ENCODE data around the gene CTAGE9. TPM values are rescaled to one million over a fixed set of nuclear protein-coding genes. Genes with fewer than 3 reads are reported as not detected.

Gene CTAGE9
- total RNA-seq, 2 experiments from 2014 or later: not detected

- peaks cover 6% of the 10 kb centered on the region for H3K27me3 Mint-ChIP-seq (ENCODE audit: low read depth)
- H3K9me3 Mint-ChIP-seq (ENCODE audit: insufficient read depth): no peaks in the 10 kb centered on the region
- no peak overlapping the region for H3K27ac Mint-ChIP-seq
- CTCF ChIA-PET: interaction anchor here (1.0 kb wide), 1 partner anchor 10 kb away, joined by 3 read pairs; no protein-coding TSS in a partner anchor
- no peak for DNase-seq
- no peaks in the 10 kb centered on the region for H3K36me3 Mint-ChIP-seq (ENCODE audit: low read depth)
- no peak for ATAC-seq
- H3K4me1 Mint-ChIP-seq (ENCODE audit: low read depth): no peaks in the 10 kb centered on the region
- no peak overlapping the region for H3K4me3 Mint-ChIP-seq
- POLR2A ChIA-PET: no interaction called here
Observed at GRCh38 chr6:131741688-131742393, 31.0 kb upstream of the CTAGE9 start.

DNA sequence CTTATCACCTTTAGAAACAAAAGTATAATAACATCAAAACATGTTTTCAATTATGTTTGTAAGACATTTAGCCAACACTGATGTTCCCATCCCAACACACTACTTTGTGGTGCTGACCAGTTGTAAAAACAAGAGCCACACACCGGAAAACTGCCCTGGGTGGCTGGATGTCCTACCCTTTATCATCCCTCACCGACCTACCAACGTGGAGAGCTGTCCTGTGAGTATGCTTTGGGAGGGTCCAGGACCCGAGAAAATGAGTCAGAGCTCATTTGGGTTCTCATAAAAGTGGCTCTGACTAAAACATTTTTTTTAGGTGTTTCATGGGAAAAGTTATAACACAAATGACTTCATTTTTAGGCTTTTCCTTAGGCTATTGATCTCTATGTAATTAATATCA, 29.3 kb upstream of the CTAGE9 start:
- Mint-ChIP-seq H3K36me3 (ENCODE audit: low read depth) (no peaks in the 10 kb centered on the region), H3K4me1 (ENCODE audit: low read depth) (no peaks in the 10 kb centered on the region), H3K27me3 (ENCODE audit: low read depth) (peaks cover 6% of the 10 kb centered on the region), H3K9me3 (ENCODE audit: insufficient read depth) (no peaks in the 10 kb centered on the region), H3K27ac (no peak overlapping the region), H3K4me3 (no peak overlapping the region)
- ATAC-seq (no peak), DNase-seq (no peak)
- CTCF ChIA-PET: no interaction called here
- POLR2A ChIA-PET: no interaction called here

GRCh38 chr6:131739136-131739535, 28.3 kb upstream of the CTAGE9 start:
- Mint-ChIP-seq H3K27ac (no peak overlapping the region), H3K27me3 (ENCODE audit: low read depth) (peaks cover 5% of the 10 kb centered on the region), H3K9me3 (ENCODE audit: insufficient read depth) (no peaks in the 10 kb centered on the region), H3K4me1 (ENCODE audit: low read depth) (no peaks in the 10 kb centered on the region), H3K4me3 (no peak overlapping the region), H3K36me3 (ENCODE audit: low read depth) (no peaks in the 10 kb centered on the region)
- ChIA-PET POLR2A (no interaction called here), CTCF (no interaction called here)
- ATAC-seq (no peak), DNase-seq (no peak)

DNA sequence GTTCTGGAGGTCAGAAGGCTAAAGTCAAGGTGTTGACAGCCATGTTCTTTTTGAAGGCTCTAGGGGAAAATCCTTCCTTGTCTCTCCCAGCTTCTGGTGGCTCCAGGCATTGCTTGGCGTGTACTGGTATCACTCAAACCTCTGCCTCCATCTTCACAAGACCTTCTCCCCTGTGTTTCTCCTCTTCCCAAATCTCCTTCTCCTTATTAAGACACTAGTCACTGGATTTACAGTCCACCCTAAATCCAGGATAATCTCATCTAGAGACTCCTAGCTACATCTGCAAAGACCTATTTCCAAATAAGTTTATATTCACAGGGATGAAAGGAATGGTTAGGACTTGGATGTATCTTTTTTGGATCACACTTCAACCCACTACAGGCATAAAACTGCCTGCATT, 26.0 kb upstream of the CTAGE9 start:
- ChIA-PET CTCF (no interaction called here), POLR2A (no interaction called here)
- ATAC-seq: no peak
- no peaks in the 10 kb centered on the region for H3K9me3 Mint-ChIP-seq (ENCODE audit: insufficient read depth)
- DNase-seq: no peak
- H3K27me3 Mint-ChIP-seq (ENCODE audit: low read depth): peaks cover 2% of the 10 kb centered on the region
- no peak overlapping the region for H3K27ac Mint-ChIP-seq
- no peaks in the 10 kb centered on the region for H3K4me1 Mint-ChIP-seq (ENCODE audit: low read depth)
- H3K36me3 Mint-ChIP-seq (ENCODE audit: low read depth): no peaks in the 10 kb centered on the region
- H3K4me3 Mint-ChIP-seq: no peak overlapping the region

GRCh38 chr6:131736003-131736596, 25.3 kb upstream of the CTAGE9 start:
- ATAC-seq (no peak), DNase-seq (no peak)
- ChIA-PET POLR2A (no interaction called here), CTCF (no interaction called here)
- H3K9me3 Mint-ChIP-seq (ENCODE audit: insufficient read depth): no peaks in the 10 kb centered on the region
- H3K4me1 Mint-ChIP-seq (ENCODE audit: low read depth): no peaks in the 10 kb centered on the region
- peaks cover 2% of the 10 kb centered on the region for H3K27me3 Mint-ChIP-seq (ENCODE audit: low read depth)
- no peaks in the 10 kb centered on the region for H3K36me3 Mint-ChIP-seq (ENCODE audit: low read depth)
- H3K4me3 Mint-ChIP-seq: no peak overlapping the region
- no peak overlapping the region for H3K27ac Mint-ChIP-seq

DNA sequence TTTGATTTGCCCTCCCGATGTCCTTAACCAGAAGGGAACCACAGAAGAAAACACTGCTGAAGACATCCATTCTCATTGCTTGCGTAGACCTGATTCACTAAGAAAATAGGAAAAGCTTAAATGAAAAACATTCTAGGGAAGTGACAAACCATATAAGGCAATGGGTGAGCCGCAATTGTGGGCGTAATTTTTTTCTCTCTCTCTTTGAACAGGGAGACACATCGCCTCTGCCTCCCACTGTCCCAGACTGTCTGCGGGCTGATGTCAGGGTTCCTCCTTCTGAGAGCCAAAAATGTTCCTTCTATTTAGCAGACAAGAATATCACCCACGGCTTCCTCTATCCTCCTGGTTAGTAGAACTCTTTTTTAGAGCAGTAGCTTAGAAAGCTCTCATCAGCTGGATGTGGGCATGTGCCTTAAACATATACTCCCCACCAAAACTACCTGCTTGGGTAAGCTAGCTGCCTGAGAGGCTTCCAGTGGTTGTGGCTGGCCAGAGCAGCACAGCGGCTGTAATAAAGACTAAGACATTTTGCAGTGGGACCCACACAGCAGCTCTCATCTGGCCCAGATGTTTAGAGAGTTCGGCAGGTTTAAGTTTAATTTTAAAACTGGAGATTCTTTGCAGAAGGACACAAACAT, 22.7 kb upstream of the CTAGE9 start:
- ChIA-PET POLR2A (no interaction called here), CTCF (no interaction called here)
- no peak overlapping the region for H3K4me3 Mint-ChIP-seq
- ATAC-seq (no peak), DNase-seq (no peak)
- H3K27ac Mint-ChIP-seq: no peak overlapping the region
- peaks cover 4% of the 10 kb centered on the region for H3K27me3 Mint-ChIP-seq (ENCODE audit: low read depth)
- no peaks in the 10 kb centered on the region for H3K36me3 Mint-ChIP-seq (ENCODE audit: low read depth)
- H3K9me3 Mint-ChIP-seq (ENCODE audit: insufficient read depth): no peaks in the 10 kb centered on the region
- no peaks in the 10 kb centered on the region for H3K4me1 Mint-ChIP-seq (ENCODE audit: low read depth)

- no peak overlapping the region for H3K27ac Mint-ChIP-seq
- DNase-seq (no peak), ATAC-seq (no peak)
- CTCF ChIA-PET: interaction anchor here (0.7 to 1.2 kb wide), 3 partner anchors 11 to 80 kb away, joined by 3 read pairs; no protein-coding TSS in a partner anchor
- H3K4me3 Mint-ChIP-seq: no peak overlapping the region
- H3K9me3 Mint-ChIP-seq (ENCODE audit: insufficient read depth): no peaks in the 10 kb centered on the region
- peaks cover 6% of the 10 kb centered on the region for H3K27me3 Mint-ChIP-seq (ENCODE audit: low read depth)
- H3K36me3 Mint-ChIP-seq (ENCODE audit: low read depth): no peaks in the 10 kb centered on the region
- H3K4me1 Mint-ChIP-seq (ENCODE audit: low read depth): no peaks in the 10 kb centered on the region
- POLR2A ChIA-PET: no interaction called here
Observed at GRCh38 chr6:131731224-131731623, 20.4 kb upstream of the CTAGE9 start.

GRCh38 chr6:131730264-131730663, 19.4 kb upstream of the CTAGE9 start:
- ChIA-PET POLR2A (no interaction called here), CTCF (interaction anchor here (1.2 kb wide), 1 partner anchor 35 kb away, joined by 3 read pairs; no protein-coding TSS in a partner anchor)
- Mint-ChIP-seq H3K27ac (no peak overlapping the region), H3K36me3 (ENCODE audit: low read depth) (no peaks in the 10 kb centered on the region), H3K9me3 (ENCODE audit: insufficient read depth) (no peaks in the 10 kb centered on the region), H3K4me3 (no peak overlapping the region), H3K4me1 (ENCODE audit: low read depth) (no peaks in the 10 kb centered on the region), H3K27me3 (ENCODE audit: low read depth) (peaks cover 6% of the 10 kb centered on the region)
- no peak for ATAC-seq
- DNase-seq: no peak

GRCh38 chr6:131729550-131729949, 18.7 kb upstream of the CTAGE9 start:
- Mint-ChIP-seq H3K4me1 (ENCODE audit: low read depth) (no peaks in the 10 kb centered on the region), H3K27ac (no peak overlapping the region), H3K9me3 (ENCODE audit: insufficient read depth) (no peaks in the 10 kb centered on the region), H3K27me3 (ENCODE audit: low read depth) (peaks cover 6% of the 10 kb centered on the region), H3K4me3 (no peak overlapping the region), H3K36me3 (ENCODE audit: low read depth) (no peaks in the 10 kb centered on the region)
- POLR2A ChIA-PET: interaction anchor here (0.7 kb wide), 1 partner anchor 48 kb away, joined by 3 read pairs; no protein-coding TSS in a partner anchor
- CTCF ChIA-PET: no interaction called here
- DNase-seq (no peak), ATAC-seq (no peak)

- Mint-ChIP-seq H3K27ac (no peak overlapping the region), H3K4me3 (no peak overlapping the region), H3K9me3 (ENCODE audit: insufficient read depth) (no peaks in the 10 kb centered on the region), H3K4me1 (ENCODE audit: low read depth) (peaks cover 4% of the 10 kb centered on the region), H3K27me3 (ENCODE audit: low read depth) (peaks cover 6% of the 10 kb centered on the region), H3K36me3 (ENCODE audit: low read depth) (no peaks in the 10 kb centered on the region)
- no peak for ATAC-seq
- no peak for DNase-seq
- CTCF ChIA-PET: interaction anchor here (0.8 kb wide), 1 partner anchor 33 kb away, joined by 3 read pairs; no protein-coding TSS in a partner anchor
- POLR2A ChIA-PET: no interaction called here
Observed at GRCh38 chr6:131728296-131728939, 17.6 kb upstream of the CTAGE9 start.

DNA sequence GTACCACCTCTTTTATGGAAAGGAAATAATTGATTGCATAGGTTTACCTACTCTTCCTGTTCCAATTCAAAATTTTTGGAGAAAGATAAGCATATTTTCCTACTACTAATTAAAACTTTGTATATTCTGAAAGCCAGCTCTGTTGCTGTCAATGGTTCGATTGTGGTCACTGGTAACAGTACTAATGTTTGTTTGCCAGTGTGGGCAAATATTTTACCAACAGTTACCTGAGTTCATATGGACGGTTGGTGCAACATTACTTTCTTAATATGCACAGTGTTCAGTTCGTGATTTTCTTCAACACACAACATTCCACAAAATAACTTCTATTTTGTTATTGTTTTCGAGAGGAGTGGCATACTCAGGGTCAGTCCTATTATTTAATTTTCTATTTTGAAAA, 17.1 kb upstream of the CTAGE9 start:
- no peak for DNase-seq
- H3K4me3 Mint-ChIP-seq: no peak overlapping the region
- CTCF ChIA-PET: interaction anchor here (0.8 kb wide), 1 partner anchor 32 kb away, joined by 3 read pairs; no protein-coding TSS in a partner anchor
- no peak overlapping the region for H3K27ac Mint-ChIP-seq
- POLR2A ChIA-PET: no interaction called here
- H3K36me3 Mint-ChIP-seq (ENCODE audit: low read depth): no peaks in the 10 kb centered on the region
- peaks cover 4% of the 10 kb centered on the region for H3K4me1 Mint-ChIP-seq (ENCODE audit: low read depth)
- peaks cover 6% of the 10 kb centered on the region for H3K27me3 Mint-ChIP-seq (ENCODE audit: low read depth)
- no peaks in the 10 kb centered on the region for H3K9me3 Mint-ChIP-seq (ENCODE audit: insufficient read depth)
- no peak for ATAC-seq

- ATAC-seq: no peak
- Mint-ChIP-seq H3K36me3 (ENCODE audit: low read depth) (no peaks in the 10 kb centered on the region), H3K27me3 (ENCODE audit: low read depth) (peaks cover 6% of the 10 kb centered on the region), H3K4me1 (ENCODE audit: low read depth) (peaks cover 4% of the 10 kb centered on the region), H3K9me3 (ENCODE audit: insufficient read depth) (no peaks in the 10 kb centered on the region), H3K4me3 (no peak overlapping the region), H3K27ac (no peak overlapping the region)
- ChIA-PET POLR2A (no interaction called here), CTCF (interaction anchor here (0.6 kb wide), 1 partner anchor 46 kb away, joined by 3 read pairs; no protein-coding TSS in a partner anchor)
- DNase-seq: no peak
Observed at GRCh38 chr6:131727467-131727866, 16.6 kb upstream of the CTAGE9 start.
